NCI-H1092 (cell line): ENCODE measurements around the gene SLC26A6.
A peak's percentile ranks its signal among the peaks of the same experiment; 100 is the strongest.

ENCODE experiments used
- DNase-seq: peaks from one replicate; lab custom pipeline; 2025; lab: John Stamatoyannopoulos, UW

SLC26A6 gene

GRCh38 chr3:48660800-48661400 is 25.6 kb upstream of the SLC26A6 start:
- DNase-seq, result no peak

DNA sequence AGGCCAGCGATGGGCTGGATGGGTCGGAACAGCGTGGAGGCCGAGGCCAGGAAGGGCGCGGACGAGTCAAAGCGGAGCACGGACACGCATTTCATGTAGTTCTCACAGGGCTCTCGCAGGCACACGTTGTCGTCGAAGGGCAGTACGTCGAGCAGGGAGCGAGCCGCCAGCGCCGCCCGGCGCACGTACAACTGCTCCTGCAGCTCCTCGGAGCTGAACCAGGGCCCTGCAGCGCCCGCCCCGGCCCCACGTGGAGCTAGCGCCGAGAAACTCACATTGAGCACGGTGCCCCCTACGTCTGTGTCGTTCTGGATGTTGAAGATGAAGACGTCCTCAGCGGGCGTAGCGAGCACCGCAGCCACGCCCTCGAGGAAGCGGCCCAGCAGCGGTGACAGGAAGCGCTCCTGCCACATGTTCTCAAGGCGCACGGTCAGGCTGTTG is 21.6 kb upstream of the SLC26A6 start:
- no peak for DNase-seq

DNA sequence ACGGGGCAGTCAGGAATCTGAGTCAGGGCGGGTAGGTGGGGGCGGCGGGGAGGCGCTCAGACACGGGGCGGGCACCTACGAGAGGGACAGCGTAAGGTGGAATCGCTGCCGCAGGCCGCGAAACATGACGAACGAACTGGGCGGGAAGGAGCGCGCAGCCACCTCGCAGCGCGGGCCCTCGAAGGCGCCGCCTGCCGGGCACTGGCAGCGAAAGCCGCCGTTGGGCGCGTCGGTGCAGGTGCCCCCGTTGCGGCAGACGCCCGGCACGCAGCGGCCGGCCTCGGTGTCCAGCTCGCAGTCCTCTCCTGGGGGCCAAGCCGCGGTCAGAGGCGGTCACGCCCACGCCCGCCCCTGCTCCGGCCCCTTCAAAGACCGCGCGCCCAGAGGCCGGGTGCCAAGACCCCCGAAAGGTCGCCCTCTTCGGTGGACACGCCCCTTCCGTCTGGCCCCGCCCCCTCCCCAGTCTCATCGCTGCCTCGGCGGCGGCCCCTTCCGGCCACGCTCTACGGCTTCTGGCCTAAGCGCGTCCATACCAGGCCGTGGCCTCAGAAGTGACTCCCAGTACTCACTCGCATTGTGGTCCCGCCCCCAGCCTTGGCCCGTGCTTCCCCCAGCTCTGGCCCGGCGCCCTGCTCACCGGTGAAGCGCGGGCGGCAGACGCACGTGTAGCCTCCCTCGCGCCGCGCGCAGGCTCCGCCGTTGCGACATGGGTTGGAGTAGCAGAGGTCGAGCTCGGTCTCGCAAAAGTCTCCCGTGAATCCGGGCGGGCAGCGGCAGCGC is 21.0 kb upstream of the SLC26A6 start:
- no peak for DNase-seq

DNA sequence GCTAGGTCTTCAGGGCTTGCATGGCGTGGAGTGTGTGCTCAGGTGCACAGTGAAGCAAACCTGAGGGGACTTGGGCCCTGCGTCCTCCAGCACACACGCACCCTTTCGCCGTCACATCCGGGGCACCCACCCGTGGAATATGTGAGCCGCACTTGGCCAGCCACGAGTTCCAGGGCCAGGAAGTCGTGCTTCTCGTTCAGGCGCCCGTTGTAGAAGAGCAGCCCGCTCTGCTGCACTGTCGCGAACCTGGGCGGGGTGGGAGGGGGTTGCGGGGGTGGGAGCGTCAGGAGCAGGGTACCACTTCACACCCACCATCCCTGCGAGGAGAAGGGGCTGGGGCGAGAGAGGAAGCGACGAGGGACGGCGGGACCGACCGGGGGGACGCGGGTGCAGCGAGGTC is 20.3 kb upstream of the SLC26A6 start:
- DNase-seq, result no peak

DNA sequence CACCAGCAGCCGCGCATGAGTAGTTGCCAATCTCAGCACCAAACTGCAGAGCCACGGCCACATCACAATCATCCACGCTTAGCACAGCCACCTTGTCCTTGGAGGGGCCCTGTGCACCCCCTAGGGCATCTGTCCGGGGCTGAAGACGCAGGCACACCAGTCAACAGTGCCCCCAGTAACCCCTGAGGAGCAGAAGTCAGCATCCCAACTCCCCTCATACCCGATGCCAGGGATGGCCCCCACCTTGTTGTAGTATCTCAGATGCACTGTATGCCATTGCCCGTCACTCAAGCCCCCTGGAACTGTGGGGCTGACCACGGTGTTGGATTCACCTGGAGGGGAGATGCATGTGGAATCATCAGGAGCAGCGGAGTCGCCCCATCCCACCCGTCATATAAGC is 19.8 kb upstream of the SLC26A6 start:
- no peak for DNase-seq

- DNase-seq, result no peak
Observed at GRCh38 chr3:48652923-48653715, 17.9 kb upstream of the SLC26A6 start.

DNA sequence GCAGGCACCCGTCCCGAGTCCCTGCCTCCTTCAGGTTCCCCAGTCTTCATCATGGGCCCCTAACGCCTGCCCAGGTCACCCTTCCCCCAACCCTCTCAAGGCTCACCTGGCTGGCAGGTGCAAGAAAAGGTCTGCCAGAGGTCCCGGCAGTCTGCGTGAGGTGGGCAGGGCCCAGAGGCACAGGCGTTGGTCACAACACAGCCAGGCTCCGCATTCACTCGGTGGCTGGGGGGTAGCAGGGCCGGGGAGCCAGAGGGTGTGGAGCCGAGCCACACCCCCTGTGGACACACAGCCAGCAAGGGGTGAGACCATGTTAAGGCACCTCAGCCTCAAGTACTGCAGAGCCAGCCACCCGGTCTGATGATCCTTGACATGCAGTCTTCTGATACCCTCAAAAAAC is 16.5 kb upstream of the SLC26A6 start:
- DNase-seq, result no peak

DNA sequence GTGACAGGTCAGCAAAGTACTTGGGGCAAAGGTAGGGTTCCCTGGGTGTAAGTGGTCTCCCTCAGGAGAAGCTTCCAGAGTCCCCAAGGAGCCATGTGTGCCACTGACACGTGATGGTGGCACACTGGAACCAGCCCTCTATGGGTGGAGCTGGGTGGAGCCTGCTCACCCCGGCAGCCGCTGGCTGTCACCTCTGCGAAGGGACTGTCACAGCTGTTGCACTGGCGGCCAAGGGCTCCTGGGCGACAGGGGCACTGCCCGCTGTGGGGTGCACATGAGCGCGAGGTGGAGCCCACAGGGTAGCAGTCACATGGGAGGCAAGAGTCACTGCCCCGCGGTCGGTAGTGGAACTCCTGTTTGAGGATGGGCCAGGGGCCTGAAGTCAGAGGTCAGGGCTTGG is 15.5 kb upstream of the SLC26A6 start:
- DNase-seq, result no peak

DNA sequence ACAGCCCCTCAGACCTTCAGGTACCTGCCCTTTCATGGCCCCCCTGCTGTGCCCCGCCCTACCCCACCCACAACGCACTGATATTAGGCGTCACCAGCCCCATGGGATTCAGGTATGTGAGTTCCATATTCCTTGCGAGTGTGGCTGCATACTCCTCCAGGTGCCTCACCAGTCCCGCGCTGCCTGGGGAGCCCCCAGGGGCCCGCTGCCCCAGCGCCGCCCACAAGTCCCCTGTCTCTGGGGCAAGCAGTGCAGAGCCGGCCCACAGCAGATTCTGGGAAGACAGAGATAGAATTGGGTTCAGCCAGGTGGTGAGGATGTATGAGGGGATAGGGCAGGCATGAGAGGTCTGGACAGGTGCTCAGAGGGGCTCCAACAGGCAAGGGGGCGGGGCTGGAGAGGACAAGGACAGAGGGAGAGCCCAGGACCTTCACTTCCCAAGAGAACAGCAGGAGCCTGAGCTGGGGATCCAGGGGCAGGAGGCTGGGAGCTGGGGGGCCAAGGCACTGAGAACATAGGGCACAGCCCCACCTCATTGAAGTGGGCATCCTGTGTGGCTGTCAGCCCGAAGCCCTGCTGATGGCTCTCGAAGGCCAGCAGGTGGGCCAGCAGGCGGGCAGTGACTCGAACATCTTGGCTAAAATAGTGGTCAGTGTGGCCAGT is 13.1 kb upstream of the SLC26A6 start:
- DNase-seq, result no peak

DNA sequence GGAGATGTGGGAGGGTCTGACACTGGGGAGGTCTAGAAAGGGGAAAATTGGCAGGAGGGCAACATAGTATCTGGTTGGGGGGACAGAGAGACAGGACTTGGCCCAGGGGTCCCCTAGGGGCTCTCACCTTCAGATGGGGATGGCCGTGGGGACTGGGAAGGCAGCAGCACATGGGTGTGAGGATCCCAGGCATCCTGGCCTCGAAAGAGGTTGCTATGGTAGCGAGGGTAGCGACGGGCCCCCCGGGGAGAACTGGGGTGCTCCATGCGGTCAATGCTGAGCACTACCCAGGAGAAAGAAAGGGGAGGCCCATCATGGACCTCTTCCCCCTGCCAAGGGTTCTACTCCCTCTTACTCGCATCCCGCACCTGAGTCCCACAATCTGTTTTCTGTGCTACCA is 12.5 kb upstream of the SLC26A6 start:
- DNase-seq, result no peak

DNA sequence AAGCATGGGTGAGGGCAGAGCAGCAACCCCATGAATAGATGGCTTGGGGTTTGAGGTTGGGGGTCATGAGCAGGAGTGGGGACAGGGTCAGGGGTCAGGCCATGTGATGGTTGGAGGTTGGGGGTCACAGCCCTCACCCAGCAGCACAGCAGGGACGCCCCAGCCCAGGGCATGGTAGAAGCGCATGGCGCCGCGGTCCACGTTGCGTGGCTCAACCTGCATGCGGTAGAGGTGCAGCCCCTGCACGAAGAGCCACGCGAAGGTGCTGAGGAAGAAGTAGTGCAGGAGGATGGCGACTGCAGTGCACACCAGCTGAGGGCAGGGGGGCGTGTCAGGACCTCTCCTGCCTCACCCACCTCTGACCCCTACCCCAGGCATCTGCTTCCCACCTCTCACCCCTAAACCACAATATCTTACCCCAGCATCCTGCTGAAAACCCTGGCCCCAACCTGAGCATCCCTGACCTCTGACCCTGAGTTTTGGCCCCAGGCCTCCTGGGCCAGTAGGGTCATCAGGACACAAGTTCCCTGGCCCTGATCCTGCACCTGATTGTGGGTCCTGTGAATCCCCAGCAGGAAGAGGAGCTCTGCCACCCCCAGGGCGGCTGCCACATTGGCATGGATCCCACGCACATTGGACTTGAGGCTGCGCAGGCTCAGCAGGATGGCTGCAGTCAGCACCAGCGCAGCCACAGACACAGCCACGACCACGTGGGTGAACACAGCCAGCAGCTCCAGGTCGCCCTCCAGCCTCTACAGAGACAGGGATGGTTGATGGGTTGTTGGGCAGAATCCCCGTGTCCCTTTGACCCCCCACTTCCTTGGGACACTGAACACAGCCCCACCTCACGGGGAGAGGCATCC is 9.9 kb upstream of the SLC26A6 start:
- DNase-seq, result no peak

DNA sequence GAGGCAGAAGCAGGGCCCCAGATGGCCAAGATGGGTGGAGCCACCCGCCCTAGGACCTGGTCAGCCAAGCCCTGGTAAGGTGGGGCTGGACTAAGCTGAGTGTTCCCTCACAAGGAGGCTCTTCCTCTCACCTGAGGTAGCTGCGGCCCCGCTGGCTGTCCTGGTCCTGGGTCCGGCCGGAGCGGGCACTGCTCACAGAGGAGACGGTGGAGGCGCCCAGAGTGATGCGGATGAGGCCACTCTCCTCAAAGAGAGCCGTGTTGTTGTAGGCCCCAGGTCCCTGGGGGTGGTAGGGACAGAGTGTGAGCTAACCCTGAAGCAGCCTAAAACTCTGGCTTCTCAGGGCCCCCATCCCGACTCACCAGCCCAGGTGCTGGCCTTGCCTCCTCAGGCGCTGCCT is 7.3 kb upstream of the SLC26A6 start:
- no peak for DNase-seq

GRCh38 chr3:48641396-48641795 is 6.1 kb upstream of the SLC26A6 start:
- no peak for DNase-seq

DNA sequence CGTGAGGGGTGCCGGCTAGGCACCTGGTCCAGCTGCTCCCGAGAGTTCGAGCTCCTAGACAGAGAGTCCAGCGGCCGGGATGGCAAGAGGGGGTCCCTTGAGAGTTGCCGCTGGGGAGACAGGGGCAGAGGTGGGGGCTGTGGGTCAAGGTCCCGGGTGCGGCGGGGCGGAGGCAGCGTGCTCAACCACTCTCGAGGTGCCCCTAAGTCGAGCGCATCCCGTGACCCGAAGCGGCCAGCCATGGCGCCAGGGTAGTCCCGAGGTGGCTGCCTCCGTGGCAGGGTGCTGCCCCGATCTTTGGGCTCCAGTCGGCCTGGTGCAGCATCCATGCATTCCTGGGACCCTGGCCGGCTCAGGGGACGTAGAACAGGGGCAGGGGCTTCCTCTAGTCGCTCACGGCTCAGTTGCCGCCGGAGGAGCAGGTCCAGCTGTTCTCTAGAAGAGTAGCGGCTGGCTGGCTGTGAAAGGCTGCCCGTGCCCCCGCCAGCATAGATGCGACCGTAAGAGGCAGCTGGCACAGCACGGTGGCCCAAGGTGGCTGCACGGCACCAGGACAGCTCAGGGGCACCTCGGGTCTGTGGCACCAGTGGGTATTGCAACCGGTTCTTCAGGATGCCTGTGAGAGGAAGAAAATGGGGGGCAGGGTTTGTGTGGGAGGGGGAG is 4.8 kb upstream of the SLC26A6 start:
- no peak for DNase-seq

- DNase-seq, result no peak
Observed at GRCh38 chr3:48637305-48637704, 2.0 kb upstream of the SLC26A6 start.

GRCh38 chr3:48636149-48636655 is 941 bp upstream of the SLC26A6 start:
- DNase-seq, result no peak

GRCh38 chr3:48634661-48635221 is 520 bp downstream of the SLC26A6 start:
- DNase-seq, result peak; percentile 5

DNA sequence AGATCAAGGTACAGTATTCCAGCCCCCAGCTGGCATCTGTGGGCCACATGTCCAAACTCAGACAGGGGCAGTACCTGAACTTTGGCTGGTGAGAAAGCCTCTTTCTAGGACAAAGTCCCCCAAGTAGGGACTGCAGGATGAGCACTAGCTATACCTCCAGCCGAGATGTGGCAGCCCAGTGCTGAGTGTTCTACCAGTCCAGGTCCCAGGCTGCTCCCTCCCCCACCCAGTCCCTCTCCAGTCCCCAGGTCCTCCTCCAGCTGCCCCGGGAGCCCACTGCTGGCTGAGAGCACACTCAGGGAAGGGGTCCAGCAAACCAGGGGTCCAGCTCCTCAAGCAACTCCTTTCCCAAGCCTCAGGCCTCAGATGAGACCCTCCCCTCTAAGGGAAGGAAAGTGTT is 1.5 kb downstream of the SLC26A6 start:
- DNase-seq, result no peak

DNA sequence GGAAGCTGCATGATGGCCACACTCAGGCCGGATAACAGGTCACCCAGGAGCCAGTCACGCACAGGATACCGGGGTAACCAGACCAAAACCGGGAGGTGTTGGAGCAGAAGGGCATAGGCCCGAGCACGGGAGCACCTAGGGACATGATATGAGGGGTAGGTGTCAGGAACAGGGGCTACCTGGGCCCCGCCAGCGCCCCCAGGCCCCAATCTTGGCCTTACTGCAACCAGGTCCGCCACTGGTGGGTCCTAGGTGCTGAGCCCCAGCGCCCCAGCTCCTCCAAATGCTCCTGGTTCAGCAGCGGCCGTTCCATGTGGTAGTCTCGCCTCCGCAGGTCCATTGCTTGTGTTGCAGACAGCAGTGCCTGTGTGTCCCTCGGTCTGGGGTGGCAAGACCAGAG is 2.0 kb downstream of the SLC26A6 start:
- DNase-seq, result no peak
